ENCODE results near the gene STX8.

Gene STX8

GRCh38 chr17:9408381-9408780, 167.2 kb downstream of the STX8 start:
- peak; percentile 25 for DNase-seq (ENCODE audit: low read depth)
- H3K4me3 ChIP-seq (ENCODE audit: low read length) = no peak overlapping the region
- no peak for TF ChIP-seq CTCF (conservative IDR thresholded peaks at IDR 0.05; ENCODE audit: low read length)

- DNase-seq (ENCODE audit: low read depth) = no peak
- H3K4me3 ChIP-seq (ENCODE audit: low read length) = no peak overlapping the region
- no peak for TF ChIP-seq CTCF (conservative IDR thresholded peaks at IDR 0.05; ENCODE audit: low read length)
Measured at GRCh38 chr17:9406046-9406606, 169.5 kb downstream of the STX8 start.

- TF ChIP-seq CTCF (conservative IDR thresholded peaks at IDR 0.05; ENCODE audit: low read length) = no peak
- no peak for DNase-seq (ENCODE audit: low read depth)
Measured at GRCh38 chr17:9403257-9403656, 172.4 kb downstream of the STX8 start.

GRCh38 chr17:9402590-9403199, 172.9 kb downstream of the STX8 start:
- peak; percentile 52 for TF ChIP-seq CTCF (conservative IDR thresholded peaks at IDR 0.05; ENCODE audit: low read length)
- peak; percentile 23 for DNase-seq (ENCODE audit: low read depth)

More at GRCh38 chr17:9403257-9403656, 172.4 kb downstream of the STX8 start:
- no peak overlapping the region for H3K4me3 ChIP-seq (ENCODE audit: low read length)

DNA sequence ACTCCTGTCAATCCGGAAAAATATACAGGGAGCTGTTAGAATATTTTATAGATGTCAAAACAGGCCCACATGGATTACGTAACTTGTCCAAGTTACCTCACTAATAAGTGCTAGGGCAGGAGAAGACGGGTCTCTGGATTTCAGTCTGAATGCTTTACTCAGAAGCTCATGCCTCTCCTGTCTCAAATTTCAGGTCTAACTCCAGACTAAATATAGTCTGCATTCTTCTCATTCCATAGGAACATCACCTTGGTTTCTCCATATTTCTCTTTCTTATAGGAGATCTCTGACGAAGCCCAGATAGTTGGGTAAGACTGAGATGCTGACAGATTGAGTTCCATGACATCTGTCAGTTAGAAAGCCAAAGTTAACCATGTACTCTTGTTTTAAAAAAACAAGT, 174.2 kb downstream of the STX8 start:
- H3K4me3 ChIP-seq (ENCODE audit: low read length) = no peak overlapping the region
- TF ChIP-seq CTCF (conservative IDR thresholded peaks at IDR 0.05; ENCODE audit: low read length) = no peak
- peak; percentile 69 for DNase-seq (ENCODE audit: low read depth)

More at GRCh38 chr17:9402590-9403199, 172.9 kb downstream of the STX8 start:
- H3K4me3 ChIP-seq (ENCODE audit: low read length) = no peak overlapping the region

DNA sequence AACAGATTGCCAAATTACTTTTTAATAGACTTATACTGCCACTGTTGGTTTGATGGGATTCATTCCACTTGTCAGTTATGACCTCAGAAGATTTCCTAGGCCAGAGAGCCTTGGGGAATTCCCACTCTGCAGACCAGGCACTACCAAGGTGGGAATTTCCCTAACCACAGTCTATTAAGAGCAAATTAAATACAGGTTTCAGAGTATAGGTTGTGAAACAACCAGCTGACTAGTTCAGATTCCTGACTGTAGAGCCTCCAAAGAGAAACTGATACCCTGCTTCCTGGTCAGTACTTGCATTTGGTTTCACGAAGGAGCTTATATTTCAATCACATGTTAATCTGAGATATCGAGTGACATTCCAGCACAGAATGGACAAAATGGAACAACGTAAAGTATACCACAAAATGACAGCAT, 186.5 kb downstream of the STX8 start:
- DNase-seq (ENCODE audit: low read depth) = peak; percentile 94
- peak; percentile 32 for TF ChIP-seq CTCF (conservative IDR thresholded peaks at IDR 0.05; ENCODE audit: low read length)
- H3K4me3 ChIP-seq (ENCODE audit: low read length) = no peak overlapping the region

DNA sequence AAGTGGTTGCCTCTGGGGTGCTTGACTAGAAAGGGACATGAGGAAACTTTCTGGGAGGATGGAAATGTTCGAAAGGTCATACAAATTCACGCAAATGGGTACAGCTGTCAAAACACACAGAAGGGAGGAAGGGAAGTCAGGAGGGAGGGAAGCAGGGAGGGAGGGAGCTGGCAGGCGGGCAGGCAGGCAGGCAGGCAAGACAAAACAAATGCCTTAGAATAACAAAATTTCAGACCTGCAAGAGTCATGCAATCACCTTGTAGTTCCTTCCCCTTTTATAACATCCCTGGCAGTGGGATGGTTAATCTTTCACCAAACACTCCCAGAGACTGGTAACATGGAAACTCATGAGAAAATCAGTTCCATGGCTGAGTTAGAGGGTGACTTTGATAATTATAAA, 189.2 kb downstream of the STX8 start:
- no peak for DNase-seq (ENCODE audit: low read depth)
- no peak overlapping the region for H3K4me3 ChIP-seq (ENCODE audit: low read length)
- no peak for TF ChIP-seq CTCF (conservative IDR thresholded peaks at IDR 0.05; ENCODE audit: low read length)
